ENCODE measurements around the gene ITGA2B.
"Not testable (repeated sequence)": the region's sequence is repeated elsewhere in the genome, so short reads cannot be mapped to it uniquely, and the experiment has no call there.

DNA sequence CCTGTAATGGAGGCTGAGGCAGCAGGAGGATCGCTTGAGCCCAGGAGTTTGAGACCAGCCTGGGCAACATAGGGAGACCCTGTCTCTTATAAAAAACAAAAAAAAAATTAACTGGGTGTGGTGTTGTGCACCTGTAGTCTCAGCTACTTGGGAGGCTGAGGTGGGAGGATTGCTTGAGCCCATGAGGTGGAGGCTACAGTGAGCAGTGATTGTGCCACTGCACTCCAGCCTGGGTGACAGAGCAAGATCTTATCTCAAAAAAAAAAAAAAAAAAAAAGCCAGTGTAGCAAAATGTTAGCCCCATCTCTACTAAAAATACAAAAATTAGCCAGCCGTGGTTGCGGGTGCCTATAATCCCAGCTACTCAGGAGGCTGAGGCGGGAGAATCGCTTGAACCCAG lies 59.2 kb downstream of the ITGA2B start:
- TF ChIP-seq CTCF (optimal IDR thresholded peaks at IDR 0.05 in 1 of 3, IDR thresholded peaks at IDR 0.05 in 1 of 3, conservative IDR thresholded peaks at IDR 0.05 in 1 of 3; ENCODE audit: extremely low read depth in 1 of 3, insufficient read depth in 2 of 3, low read length in 3 of 3); EZH2 (IDR thresholded peaks at IDR 0.05; ENCODE audit: low read length): not testable (repeated sequence)
